ENCODE measurements around the gene GP5.

GP5 gene

GRCh38 chr3:194350726-194351071, 48.4 kb downstream of the GP5 start:
- DNase-seq (ENCODE audit: low read depth in 2 of 2): no peak

GRCh38 chr3:194348354-194348753, 50.7 kb downstream of the GP5 start:
- no peak for DNase-seq (ENCODE audit: low read depth in 2 of 2)

GRCh38 chr3:194346621-194347020, 52.4 kb downstream of the GP5 start:
- DNase-seq (ENCODE audit: low read depth in 2 of 2): no peak

GRCh38 chr3:194346035-194346434, 53.0 kb downstream of the GP5 start:
- no peak for DNase-seq (ENCODE audit: low read depth in 2 of 2)

All from stimulated activated CD8-positive, alpha-beta memory T cell treated with anti-CD3 and anti-CD28 coated beads, Interleukin-2, amount 100 ng/mL, for 48 hours (primary cell).